Right renal cortex interstitium (tissue), 3 donors: ENCODE data around the gene C19orf67. TPM values are rescaled to one million over a fixed set of nuclear protein-coding genes. Genes with fewer than 3 reads are reported as not detected.
A peak's percentile ranks its signal among the peaks of the same experiment; 100 is the strongest.

Experiments
- DNase-seq, 3 donors: peaks; one replicate each; pipeline ENCODE4 v3.0.0-alpha.2; 2013; ENCODE audit warnings: low read depth in 3 of 3, low spot score in 2 of 3
- polyA plus RNA-seq, 3 donors: library from polyadenylated mRNA; unstranded; fragments of 120-200 nt; gene quantifications; one replicate each; pipeline ENCODE4 v1.2.1, GENCODE V29; 2013; ENCODE audit not compliant: insufficient read length in 3 of 3

Gene C19orf67
- polyA plus RNA-seq = under 1 TPM in 1 of 3 donors, not detected in 2; 0.08 TPM

DNA sequence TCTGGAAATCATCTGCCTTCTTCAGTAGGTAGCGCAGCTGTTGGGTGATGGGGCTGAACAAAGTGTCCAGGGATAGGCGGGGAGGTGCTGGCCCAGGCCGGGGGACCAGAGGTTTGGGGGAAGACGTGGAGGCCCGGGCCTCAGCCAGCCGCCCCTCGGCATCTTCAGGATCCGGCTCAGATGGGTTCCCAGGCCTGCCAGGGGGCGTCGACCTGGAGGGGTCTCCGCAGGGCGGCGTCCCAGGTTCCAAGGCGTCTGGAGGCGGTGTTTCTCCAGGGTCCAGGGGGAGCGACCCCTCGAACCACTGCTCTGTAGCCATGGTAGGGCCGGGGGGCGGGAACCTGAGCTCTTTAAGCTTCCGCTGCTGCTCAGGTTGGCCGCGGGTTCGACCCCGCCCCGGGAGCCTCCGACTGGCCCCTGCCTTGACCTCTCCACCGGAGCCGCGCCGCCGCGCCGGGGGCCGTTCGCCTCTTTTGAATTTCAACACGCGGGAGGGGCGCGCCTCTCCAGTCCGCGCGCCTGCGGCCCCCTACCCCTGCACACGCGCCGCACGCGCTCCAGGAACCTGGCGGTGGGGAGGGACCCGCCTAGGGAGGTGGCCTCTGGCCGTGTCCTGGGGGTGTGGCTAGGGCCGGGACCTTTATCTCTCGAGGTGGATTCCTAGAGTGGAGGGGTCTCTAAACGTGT, at the start of gene C19orf67:
C19orf67 (minus strand) TSS at position 475 of the 687 bp plus-strand sequence; CDS start at position 319, 156 bp downstream.
- no peak for DNase-seq

GRCh38 chr19:14135355-14135754, 49.8 kb upstream of the C19orf67 start:
- DNase-seq = no peak

DNA sequence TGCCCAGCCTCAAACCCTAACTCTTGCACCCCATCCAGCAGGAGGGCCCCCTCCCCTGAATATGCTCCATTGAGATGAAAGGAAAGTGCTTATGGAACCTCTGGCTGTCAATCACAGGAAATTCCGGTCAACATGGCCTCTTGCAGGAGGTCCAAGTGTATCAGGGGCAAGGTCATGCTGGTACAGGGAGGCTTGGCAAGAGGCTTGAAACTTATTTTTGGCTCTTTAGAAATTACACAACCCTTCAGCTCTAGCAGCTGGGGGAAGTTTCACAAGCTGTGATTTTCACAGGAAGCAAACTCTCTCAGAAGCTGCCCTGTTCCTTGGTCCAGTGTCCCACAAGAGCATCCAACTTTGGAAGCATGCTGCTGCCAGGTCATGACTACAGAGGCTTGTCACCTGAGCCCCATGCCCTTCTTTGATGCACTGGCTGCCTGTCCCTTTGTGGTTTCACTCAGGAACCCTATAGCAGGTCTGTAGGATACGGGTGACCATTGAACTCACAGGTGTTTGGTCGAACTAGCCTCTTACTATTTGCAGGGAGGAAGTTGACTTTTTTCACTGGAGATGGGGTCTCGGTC, 42.4 kb upstream of the C19orf67 start:
- no peak for DNase-seq

- no peak for DNase-seq
These were observed 41.6 kb upstream of the C19orf67 start for GRCh38 chr19:14127176-14127575.

GRCh38 chr19:14122924-14123323, 37.3 kb upstream of the C19orf67 start:
- no peak for DNase-seq

- DNase-seq = no peak
These were observed 34.9 kb upstream of the C19orf67 start for GRCh38 chr19:14120497-14120780.

DNA sequence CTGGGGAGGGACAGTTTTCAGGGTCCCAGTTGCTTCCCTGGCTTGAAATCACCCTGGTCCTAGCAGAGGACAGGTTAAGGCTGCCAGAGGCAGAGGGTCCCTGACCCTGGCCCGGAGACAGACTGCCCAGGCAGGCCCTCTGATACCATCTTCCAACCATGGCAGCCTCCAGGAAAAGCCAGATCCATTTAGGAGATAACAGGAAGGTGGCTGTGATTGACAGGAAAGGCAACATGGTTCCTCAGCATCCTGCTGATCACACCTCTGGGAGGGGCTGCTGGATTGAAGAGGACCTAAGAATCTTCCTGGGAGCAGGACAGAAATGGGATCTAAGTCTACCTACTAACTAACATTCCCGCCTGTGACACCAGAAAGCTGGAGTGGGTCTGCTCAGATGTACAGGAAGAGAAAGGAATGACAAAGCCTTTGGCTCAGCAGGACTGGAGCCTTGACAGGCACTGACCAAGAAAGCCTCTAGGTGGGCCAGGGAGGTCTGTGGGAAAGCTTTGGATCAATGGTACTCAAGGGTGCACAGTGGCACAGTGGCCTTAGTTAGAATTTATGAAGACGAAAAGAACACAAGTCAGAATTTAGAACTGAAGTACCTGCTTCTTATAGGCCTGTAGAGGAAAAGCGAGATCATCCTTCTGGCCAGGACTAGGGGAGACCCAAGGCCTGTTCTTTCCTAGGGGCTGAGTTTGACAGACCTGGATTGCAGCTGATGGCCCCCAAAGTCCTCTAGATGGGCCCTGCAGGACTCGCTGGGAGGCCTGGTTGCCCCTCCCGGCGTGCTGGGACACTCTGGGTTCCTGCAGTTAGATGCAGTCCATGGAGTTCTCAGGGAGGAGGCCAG, 34.3 kb upstream of the C19orf67 start:
- no peak for DNase-seq

DNA sequence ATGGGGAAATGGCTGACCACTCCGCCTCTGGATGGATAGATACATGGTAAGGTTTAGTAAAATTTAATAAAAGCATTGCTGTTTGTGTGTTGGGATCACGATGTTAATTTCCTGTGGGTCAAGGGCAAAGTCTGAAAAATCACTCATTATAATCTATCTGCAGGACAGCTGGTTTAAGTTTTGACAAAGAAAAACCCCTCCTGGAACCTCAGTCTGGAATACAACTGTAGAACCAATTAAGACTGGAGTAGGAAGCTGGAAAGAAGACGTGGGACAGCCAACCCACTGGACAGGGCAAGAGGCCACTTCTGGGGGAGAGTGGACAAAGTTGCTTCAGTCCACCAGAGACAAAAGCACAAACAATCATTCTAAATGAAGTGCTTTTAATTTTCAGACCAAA, 33.6 kb upstream of the C19orf67 start:
- DNase-seq = no peak

- no peak for DNase-seq
These were observed 32.8 kb upstream of the C19orf67 start for GRCh38 chr19:14118165-14119051.

DNA sequence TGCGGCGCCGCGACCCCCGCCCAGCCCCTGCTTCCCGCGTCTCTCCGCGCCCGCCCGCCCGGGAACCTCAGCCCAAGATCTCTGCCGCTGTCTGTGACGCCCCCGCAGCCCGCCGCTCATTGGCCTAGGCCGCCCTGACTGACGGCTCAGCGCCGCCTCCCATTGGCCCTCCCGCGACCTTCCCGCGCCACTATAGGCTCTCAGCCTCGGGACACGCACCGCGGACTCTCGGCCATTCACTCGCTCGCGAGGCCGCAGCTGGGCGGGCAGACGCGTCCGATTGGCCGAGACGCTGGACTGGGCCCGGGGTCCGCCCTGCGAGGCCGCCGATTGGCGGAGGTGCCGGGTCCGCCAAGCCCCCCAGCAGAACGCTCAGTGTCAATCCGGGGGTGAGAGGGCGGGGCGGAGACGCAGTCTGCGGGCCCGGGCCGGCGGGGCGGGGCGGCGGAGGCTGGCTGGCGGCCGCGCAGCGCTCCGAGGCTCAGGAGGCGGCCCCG, 32.1 kb upstream of the C19orf67 start, which contains the start of gene PRKACA:
PRKACA (minus strand) TSS at position 95 of the 497 bp plus-strand sequence. CDS start 215 bp downstream, outside the sequence.
- DNase-seq = peak; percentile 88 to 96 (median 92)

DNA sequence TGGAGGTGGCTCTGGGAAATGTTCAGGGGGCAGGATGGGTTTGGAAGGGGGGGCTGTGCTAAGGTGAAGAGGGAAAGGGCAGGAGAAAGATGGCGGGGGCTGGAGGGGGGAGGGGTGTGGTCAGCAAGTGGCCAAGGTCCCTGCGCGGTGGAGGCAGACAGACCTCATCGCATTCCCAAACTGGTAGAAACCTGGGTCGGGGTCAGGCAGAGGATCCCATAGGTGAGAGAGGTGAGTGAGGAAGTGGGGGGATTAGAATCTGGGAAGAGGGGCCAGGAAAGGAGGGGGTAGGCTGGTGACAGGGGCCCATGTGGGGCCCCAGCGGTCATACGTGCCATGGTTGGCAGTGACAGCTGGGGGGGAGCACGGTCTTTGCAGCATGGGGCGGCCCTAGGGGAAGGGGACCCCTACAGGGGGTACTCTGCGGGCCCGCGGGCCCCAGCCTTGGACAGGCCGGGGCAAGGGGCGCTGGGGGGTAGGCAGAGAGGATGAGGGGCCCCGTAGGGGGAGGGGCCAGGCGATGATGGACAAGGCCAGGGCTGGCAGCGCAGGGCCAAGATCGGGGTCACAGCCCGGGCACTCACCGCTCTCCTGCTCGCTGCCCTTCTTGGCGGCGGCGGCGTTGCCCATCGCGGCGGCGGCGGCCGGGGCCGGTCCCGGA, 31.5 kb upstream of the C19orf67 start:
- no peak for DNase-seq

DNA sequence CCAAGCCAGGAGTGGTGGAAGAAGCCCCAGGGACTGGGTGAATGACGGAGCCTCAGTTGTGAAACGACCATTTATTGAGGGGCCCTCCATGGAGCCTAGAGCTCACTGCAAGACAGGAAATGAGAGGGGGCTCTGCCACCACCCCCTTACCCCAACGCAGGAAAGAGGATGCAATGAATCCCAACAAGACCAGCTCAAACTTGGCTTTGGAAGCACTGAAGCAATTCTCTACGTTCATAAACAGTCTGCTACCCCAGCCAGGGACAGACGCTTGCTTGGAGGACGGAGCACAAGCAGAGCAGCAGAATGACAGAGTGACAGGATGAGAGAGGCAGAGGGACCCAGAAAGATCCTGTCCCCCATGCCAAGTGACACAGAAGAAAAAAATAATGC, 30.9 kb upstream of the C19orf67 start:
- DNase-seq = no peak

GRCh38 chr19:14115756-14116155, 30.2 kb upstream of the C19orf67 start:
- DNase-seq = no peak

DNA sequence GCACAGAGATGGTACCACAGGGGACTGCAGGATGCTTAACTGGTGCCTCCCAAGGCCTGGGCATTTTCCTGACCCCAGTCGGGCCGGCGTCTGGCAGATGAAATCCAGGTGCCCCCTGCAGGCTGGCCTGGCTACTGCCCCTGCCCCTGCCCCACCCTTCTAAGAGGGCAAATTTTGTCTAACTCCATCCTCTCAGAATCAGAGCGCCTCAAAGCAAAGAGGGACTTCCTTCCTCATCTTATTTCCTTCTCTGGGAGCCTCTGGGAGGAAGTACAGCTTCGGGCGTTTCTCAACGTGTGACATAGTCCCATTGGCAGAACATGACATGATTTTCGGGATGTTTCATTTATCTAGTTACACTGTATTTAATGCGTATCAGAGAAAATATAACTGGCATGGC, 29.3 kb upstream of the C19orf67 start:
- DNase-seq = no peak

DNA sequence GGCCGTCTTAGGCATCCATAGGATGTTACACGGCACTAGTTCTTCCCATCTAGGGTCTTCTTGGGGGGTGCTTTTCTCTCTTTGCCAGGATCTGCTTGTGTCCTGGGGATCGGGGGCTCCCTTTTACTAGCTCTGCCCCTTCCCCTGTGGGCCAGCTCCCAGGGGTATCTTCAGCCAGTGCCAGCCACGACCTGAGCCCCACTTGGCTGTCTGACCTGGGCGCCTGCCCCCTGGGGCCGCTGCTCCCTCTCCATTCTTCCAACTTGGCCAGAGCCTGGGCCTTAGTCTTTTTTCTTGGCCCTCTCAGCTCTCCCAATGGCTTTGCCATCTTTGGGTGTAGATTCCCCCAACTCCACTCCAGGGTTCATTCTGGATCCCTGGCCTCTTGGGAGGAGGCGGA, 28.9 kb upstream of the C19orf67 start:
- no peak for DNase-seq

- no peak for DNase-seq
These were observed 28.3 kb upstream of the C19orf67 start for GRCh38 chr19:14113762-14114414.

GRCh38 chr19:14112809-14113385, 27.3 kb upstream of the C19orf67 start:
- no peak for DNase-seq

- DNase-seq = no peak
These were observed 26.6 kb upstream of the C19orf67 start for GRCh38 chr19:14112051-14112808.
